Activated CD4-positive, alpha-beta T cell treated with anti-CD3 and anti-CD28 coated beads, Interleukin-2, amount 10 ng/mL, durations not matched to agents 24 days and 14 days (primary cell): Measurements from ENCODE around the gene PPARG. TPM values are rescaled to one million over a fixed set of nuclear protein-coding genes. Genes with fewer than 3 reads are reported as not detected.
"Not testable (repeated sequence)": the region's sequence is repeated elsewhere in the genome, so short reads cannot be mapped to it uniquely, and the experiment has no call there.

Source experiments
- DNase-seq: peaks from one replicate; pipeline ENCODE4 v3.0.0; 2022
- H3K27ac Mint-ChIP-seq: one replicate; pipeline ENCODE4 v1.8.0; 2022; ENCODE audit warnings: mild to moderate bottlenecking, mixed read lengths
- H3K27me3 Mint-ChIP-seq: one replicate; pipeline ENCODE4 v1.8.0; 2022; ENCODE audit warnings: mixed read lengths
- H3K36me3 Mint-ChIP-seq: one replicate; pipeline ENCODE4 v1.8.0; 2022; ENCODE audit warnings: low read depth, mild to moderate bottlenecking, mixed read lengths
- H3K4me1 Mint-ChIP-seq: one replicate; pipeline ENCODE4 v1.8.0; 2021; ENCODE audit warnings: mixed read lengths
- H3K4me3 Mint-ChIP-seq: one replicate; pipeline ENCODE4 v1.8.0; 2022; ENCODE audit warnings: mild to moderate bottlenecking, moderate library complexity, mixed read lengths
- H3K9me3 Mint-ChIP-seq: one replicate; pipeline ENCODE4 v1.8.0; 2021; ENCODE audit warnings: mixed read lengths
- intact Hi-C: fragments of 100-400 bp; cut with micrococcal nuclease; formaldehyde crosslinking; loops from one replicate; pipeline ENCODE4 v1.15.1; 2023
- total RNA-seq: library from RNA; stranded (reverse); gene quantifications from 2 replicates; pipeline ENCODE4 v1.2.3, GENCODE V29; 2022

The PPARG gene
- total RNA-seq, 1 donor from 2014 or later, result 4.6 TPM

DNA sequence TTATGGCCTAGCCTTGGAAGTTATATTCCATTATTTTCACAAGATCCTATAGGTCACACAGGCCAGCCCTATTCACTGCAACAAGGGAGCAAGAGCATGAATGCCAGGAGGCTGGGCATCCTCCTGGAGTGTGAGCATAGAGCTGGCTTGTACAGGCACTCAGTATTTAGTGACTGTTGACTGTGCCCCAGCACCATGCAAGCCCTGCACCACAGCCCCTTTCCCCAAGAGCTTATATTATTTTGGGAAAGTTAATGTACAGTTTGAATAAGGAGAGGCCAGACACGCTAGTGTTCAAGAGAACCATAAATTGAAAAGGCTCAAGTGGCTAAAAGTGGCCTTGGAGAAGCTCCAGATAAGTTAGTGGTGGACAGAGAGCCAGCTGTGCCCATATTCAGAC, 163.1 kb downstream of the PPARG start:
- Mint-ChIP-seq H3K27ac (no peak overlapping the region), H3K27me3 (peaks cover 2% of the 10 kb centered on the region), H3K9me3 (no peaks in the 10 kb centered on the region), H3K36me3 (no peaks in the 10 kb centered on the region), H3K4me1 (no peaks in the 10 kb centered on the region), H3K4me3 (no peak overlapping the region)
- intact Hi-C loops, result no loop called here
- DNase-seq, result no peak

DNA sequence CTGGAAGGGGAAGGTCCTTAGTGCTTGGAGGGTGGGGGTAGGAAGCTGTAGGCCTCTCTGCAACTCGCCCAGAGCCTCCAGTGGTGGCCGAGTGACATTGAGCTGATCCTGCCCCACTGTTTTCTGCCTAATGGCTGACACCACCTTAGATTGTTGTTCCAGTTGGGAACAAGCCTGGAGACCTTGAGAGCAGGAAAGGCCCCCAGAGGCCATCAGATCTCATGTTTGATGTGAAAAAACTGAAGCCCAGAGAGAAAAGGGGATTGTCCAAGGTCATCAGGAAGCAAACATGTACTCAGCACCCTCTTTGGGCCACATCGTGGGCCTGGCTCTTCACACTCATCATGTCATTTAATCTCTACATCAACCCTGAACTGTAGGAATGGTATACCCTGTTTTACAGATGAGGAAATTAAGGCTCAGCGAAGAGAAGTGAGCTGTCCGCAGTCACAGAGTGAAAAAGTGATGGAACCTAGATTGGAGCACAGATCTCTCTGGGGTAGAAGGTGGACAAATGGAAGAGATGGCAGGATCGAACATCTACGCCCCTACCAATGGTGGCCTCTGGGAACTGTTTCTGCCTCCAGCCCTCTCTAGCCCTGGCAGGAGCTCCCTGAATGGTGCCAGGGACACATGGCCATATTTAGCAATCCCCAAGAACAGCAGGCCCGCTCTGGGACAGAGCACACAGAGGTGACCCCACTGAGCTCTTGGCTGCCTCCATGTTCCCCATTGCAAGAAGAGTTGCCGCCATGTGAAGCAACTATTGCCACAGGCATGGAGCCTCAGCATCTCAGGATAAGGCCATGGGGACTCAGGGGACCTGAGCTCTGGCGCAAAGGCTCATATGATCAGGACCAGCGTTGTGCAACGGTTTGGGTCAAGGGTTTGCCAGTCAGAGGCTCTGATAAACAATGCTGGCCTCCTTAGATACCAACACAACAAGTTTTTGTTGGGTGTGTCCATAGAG, 163.8 kb downstream of the PPARG start:
- no peak overlapping the region for H3K27ac Mint-ChIP-seq
- no peak for DNase-seq
- H3K9me3 Mint-ChIP-seq, result no peaks in the 10 kb centered on the region
- H3K4me1 Mint-ChIP-seq, result no peaks in the 10 kb centered on the region
- no peak overlapping the region for H3K4me3 Mint-ChIP-seq
- H3K27me3 Mint-ChIP-seq, result peaks cover 2% of the 10 kb centered on the region
- intact Hi-C loops, result no loop called here
- no peaks in the 10 kb centered on the region for H3K36me3 Mint-ChIP-seq

DNA sequence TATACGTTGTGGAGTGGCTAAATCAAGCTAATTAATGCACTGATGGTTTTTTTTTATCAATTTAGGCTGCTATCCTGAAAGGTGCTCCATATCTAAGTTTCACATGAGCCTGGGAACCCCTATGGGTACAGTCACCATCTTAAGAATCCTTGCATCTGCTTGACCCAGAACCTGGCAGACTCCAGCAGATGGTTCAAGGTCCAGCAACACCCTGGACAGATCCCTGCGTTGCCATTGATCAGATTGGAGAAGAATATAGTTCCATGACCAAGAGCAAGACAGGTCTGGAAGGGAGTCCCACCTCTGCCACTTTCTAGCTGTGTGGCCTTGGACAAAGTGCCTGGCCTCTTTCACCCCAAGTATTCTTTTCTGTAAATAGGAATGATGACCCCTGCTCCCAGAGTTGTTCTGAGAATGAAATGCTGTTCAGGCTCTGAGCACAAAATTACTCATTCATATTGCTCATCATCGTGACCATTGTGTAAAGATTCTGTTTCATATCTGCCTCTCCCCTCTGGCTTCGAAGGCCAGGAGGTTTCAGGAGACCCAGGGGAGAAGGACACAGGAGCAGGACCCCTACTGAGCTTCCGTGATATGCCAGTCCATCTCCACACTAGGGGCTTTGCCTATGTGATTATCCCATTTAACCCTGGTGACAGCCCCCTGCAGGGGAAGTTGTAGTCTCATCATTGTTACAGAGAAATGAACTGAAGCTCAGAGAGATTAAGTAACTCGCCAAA, 165.4 kb downstream of the PPARG start:
- Mint-ChIP-seq H3K36me3 (no peaks in the 10 kb centered on the region), H3K9me3 (no peaks in the 10 kb centered on the region), H3K4me3 (no peak overlapping the region), H3K27ac (no peak overlapping the region), H3K4me1 (no peaks in the 10 kb centered on the region), H3K27me3 (peaks cover 2% of the 10 kb centered on the region)
- intact Hi-C loops, result no loop called here
- no peak for DNase-seq

DNA sequence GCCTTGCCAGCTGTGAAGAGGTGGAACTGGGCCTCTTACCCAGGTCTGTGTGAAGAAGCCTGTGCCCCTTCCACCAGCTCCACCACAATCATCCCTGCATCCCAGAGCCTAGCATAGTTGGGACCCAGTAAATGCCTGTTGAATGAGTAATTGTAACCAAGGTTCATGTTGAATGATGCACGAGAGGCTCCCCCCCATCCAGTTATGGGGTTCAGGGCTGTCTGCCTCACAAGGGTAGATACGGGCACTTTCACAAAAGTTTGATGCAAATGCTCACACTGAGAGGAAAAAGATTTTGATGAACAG, 165.9 kb downstream of the PPARG start:
- Mint-ChIP-seq H3K4me3 (no peak overlapping the region), H3K4me1 (no peaks in the 10 kb centered on the region), H3K9me3 (no peaks in the 10 kb centered on the region), H3K27ac (no peak overlapping the region), H3K27me3 (peaks cover 2% of the 10 kb centered on the region), H3K36me3 (no peaks in the 10 kb centered on the region)
- intact Hi-C loops, result no loop called here
- no peak for DNase-seq

DNA sequence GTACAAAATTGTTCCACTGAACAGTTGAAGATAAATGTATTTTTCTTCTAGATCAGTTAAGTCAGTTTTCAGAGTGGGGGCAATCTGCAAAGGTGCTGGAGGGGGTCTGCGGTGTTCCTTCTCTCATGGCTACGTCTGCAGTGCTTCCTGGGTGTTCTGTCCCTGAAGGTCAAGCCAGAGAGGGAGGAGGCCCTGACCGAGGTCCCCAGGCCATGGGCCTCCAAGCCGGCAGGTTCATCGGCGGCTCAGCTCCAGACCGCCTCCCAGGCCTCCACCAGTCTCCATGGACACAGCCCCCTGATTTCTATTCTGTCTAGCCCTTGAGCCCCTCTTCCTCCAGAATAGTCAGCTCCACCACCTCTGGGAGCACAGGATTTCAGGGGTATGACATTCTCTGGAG, 166.9 kb downstream of the PPARG start:
- no peaks in the 10 kb centered on the region for H3K36me3 Mint-ChIP-seq
- DNase-seq, result no peak
- peaks cover 2% of the 10 kb centered on the region for H3K27me3 Mint-ChIP-seq
- intact Hi-C loops, result no loop called here
- no peaks in the 10 kb centered on the region for H3K4me1 Mint-ChIP-seq
- H3K9me3 Mint-ChIP-seq, result no peaks in the 10 kb centered on the region
- no peak overlapping the region for H3K4me3 Mint-ChIP-seq
- no peak overlapping the region for H3K27ac Mint-ChIP-seq

DNA sequence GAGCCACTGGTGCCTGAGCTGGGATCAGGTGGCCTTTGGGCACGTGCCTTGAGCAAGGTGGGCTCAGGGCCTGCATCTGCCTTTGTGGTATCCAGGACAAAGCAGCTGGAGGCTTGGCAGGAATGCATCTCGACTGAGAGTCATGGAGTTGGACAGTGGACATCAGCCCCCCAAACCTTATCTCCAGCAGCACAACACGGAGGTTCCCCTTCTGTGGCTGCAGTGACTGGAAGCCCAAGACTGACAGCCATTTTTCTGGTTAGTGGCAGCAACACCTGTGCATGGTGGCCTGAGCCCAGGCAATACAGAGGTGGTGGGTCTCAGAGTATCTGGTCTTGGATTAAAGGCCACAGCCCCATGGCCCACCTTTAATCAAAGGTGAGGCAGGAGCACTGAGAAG, 167.6 kb downstream of the PPARG start:
- no peak overlapping the region for H3K4me3 Mint-ChIP-seq

DNA sequence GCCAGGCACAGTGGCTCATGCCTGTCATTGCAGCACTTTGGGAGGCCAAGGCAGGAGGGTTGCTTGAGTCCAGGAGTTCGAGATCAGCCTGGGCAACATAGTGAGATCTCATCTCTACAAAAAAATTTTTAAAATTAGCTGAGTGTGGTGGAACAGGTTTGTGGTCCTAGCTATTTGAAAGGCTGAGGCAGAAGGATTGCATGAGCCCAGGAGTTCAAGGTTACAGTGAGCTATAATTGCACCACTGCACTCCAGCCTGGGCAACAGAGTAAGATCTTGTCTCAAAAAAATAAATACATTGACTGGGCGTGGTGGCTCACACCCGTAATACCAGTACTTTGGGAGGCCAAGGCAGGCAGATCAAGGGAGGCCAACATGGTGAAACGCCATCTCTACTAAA, 168.5 kb downstream of the PPARG start:
- H3K36me3 Mint-ChIP-seq, H3K27ac Mint-ChIP-seq, H3K4me3 Mint-ChIP-seq, DNase-seq, H3K9me3 Mint-ChIP-seq, H3K4me1 Mint-ChIP-seq, intact Hi-C loops, H3K27me3 Mint-ChIP-seq: not testable (repeated sequence)

More for the DNA sequence above, 167.6 kb downstream of the PPARG start:
- H3K9me3 Mint-ChIP-seq, result no peaks in the 10 kb centered on the region
- H3K27ac Mint-ChIP-seq, result no peak overlapping the region
- no peaks in the 10 kb centered on the region for H3K36me3 Mint-ChIP-seq
- intact Hi-C loops, result no loop called here
- DNase-seq, result no peak
- H3K4me1 Mint-ChIP-seq, result peaks cover 3% of the 10 kb centered on the region
- H3K27me3 Mint-ChIP-seq, result peaks cover 2% of the 10 kb centered on the region

DNA sequence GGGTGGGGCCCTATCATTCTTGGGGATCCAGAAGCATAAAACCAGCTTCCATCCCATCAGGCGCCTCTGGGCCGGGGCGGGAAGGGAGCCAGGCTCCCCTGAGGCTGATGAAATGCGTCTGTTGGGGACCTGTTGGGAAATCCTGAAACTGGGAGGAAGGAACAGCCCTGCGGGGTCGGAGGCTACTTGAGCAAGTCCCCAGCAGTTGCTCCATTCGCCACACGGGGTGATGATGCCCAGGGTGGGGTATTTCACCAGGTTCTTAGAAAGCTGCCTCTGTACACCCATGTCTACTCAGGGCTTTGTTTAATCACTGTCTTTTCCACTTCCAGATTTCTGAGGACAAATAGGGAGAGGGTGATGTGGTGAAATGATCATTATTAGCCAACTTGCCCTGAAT, 170.0 kb downstream of the PPARG start:
- Mint-ChIP-seq H3K9me3 (no peaks in the 10 kb centered on the region), H3K27ac (no peak overlapping the region), H3K27me3 (peaks cover 2% of the 10 kb centered on the region), H3K4me3 (no peak overlapping the region), H3K36me3 (no peaks in the 10 kb centered on the region), H3K4me1 (peaks cover 7% of the 10 kb centered on the region)
- DNase-seq, result no peak
- intact Hi-C loops, result no loop called here

DNA sequence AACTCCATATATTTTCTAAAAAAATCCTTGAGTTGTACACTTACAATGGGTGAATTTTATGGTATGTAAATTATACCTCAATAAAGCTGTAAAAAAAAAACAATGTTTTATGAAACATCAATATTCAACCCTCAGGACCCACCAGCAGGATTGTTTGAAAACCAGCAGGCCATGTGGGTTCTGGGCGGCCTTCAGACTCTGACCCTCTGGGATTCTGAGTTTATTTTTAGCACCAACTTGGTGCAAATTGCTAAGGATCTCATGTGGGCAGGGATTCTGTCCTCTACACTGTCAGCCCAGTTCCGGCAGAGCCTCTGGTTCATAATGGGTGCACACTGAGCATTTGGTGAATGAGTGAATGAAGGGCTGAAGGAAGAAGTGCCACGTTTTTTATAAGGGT, 171.3 kb downstream of the PPARG start:
- Mint-ChIP-seq H3K27ac (no peak overlapping the region), H3K4me1 (peaks cover 7% of the 10 kb centered on the region)
- intact Hi-C loops, result no loop called here

DNA sequence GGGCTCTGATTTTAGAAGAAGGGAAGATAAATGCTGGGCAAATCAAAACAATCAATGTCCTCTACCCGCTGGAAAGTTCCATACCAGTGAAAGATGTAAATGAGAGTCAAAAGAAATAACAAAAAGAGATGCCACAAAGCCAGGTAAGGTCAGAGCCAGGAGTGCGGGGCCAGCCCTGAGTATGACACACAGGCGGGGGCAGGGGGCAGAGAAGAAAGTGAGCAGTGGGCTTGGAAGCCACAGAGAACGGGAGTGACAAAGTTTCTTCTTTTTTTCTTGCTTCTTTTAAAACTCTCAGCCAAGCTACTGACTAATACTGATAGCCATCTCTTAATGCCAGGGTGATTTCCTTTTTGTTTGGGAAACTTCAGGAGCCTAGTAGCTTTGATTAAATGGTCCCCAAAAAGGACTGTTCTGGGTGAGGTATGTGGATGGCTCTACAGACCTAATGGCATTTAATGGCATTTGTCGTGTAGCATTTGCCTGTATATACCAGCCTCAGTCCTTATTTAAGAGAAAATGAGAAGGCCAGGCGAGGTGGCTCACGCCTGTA, 172.3 kb downstream of the PPARG start:
- DNase-seq, result no peak
- intact Hi-C loops, result no loop called here
- H3K36me3 Mint-ChIP-seq, result no peaks in the 10 kb centered on the region
- no peak overlapping the region for H3K27ac Mint-ChIP-seq
- peaks cover 7% of the 10 kb centered on the region for H3K4me1 Mint-ChIP-seq
- no peak overlapping the region for H3K4me3 Mint-ChIP-seq
- peaks cover under 1% of the 10 kb centered on the region for H3K27me3 Mint-ChIP-seq
- no peaks in the 10 kb centered on the region for H3K9me3 Mint-ChIP-seq

More for the DNA sequence above, 171.3 kb downstream of the PPARG start:
- no peaks in the 10 kb centered on the region for H3K9me3 Mint-ChIP-seq
- no peak for DNase-seq
- H3K4me3 Mint-ChIP-seq, result no peak overlapping the region
- H3K36me3 Mint-ChIP-seq, result no peaks in the 10 kb centered on the region
- H3K27me3 Mint-ChIP-seq, result peaks cover 2% of the 10 kb centered on the region

DNA sequence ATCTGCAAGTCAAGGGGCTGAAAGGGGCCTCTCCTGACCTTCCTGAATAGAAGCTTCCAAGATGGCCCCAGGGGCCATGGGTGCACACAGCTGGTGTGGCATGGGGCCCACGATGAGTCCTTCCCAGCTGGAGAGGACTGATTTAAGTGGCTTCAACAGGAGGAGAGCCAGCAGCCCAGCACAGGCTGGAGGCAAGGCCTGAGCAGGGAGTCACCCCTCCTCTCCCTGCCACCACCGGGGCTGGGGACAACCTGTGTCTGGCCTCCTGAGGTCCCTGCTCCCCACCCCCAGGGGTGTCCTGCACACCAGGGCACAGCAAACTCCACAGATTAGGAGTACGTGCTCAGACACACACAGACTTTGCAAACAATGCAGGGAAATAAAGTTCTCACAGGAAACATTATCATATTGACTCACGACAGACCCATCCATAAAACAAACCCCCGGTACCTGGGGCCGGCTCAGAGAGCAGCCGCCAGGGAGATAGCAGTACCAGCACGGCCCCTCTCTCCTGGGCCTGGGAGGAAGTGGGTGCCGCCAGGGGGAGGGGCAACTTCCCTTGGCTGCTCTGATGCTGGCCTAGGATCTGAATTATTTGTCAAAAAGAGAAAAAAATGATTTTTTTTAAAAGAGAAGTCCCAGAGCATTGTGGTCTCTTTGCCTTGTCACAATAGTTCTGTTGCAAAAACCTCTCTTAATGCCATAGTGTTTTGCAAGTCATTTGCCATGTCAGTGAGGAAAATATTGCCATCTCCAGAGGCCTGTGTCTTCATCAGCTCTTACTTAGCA, 173.5 kb downstream of the PPARG start:
- no peaks in the 10 kb centered on the region for H3K27me3 Mint-ChIP-seq
- intact Hi-C loops, result no loop called here

DNA sequence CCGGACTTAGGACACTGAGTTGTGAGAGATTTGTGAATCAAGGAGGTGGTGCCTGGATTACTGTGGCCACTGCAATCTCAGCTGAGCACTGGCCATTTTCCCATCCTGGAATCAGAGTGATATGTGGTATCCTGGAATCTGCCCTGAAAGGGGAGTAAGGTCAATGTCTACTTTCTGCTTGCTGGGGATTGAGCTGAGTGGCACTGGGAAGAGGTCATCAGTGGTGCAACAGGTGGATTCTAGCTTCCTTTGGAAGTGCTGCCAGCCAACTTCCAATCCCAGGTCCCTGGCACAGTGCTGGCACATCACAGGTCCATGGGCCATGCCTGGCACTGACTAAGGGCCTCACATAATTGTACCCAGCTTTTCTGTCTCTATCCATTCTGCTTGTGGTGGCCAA, 174.8 kb downstream of the PPARG start:
- intact Hi-C loops, result no loop called here
- H3K9me3 Mint-ChIP-seq, result no peaks in the 10 kb centered on the region
- no peak overlapping the region for H3K27ac Mint-ChIP-seq

More for the DNA sequence above, 173.5 kb downstream of the PPARG start:
- H3K4me3 Mint-ChIP-seq, result no peak overlapping the region
- no peak for DNase-seq
- H3K27ac Mint-ChIP-seq, result peak overlapping the region; percentile 69
- H3K36me3 Mint-ChIP-seq, result no peaks in the 10 kb centered on the region
- no peaks in the 10 kb centered on the region for H3K9me3 Mint-ChIP-seq
- H3K4me1 Mint-ChIP-seq, result peaks cover 7% of the 10 kb centered on the region

DNA sequence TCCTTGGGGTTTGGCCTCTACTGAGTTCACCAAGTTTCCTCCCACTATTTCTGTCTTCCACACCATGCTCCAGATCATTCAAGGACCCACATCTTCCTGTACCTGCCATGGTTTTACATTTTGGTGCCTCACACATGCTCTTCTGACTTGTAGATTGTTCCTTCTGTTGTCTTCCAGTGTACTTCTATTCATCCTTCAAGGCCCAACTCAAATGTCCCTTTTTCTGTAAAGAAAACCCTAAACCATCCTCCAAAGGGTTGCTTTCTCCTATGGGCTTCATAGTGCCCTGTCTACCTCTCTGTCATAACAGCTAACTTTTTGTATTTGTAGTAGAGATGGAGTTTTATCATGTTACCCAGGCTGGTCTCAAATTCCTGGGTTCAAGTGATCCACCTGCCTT, 175.3 kb downstream of the PPARG start:
- H3K4me3 Mint-ChIP-seq, result no peak overlapping the region
- DNase-seq, result no peak
- no peaks in the 10 kb centered on the region for H3K36me3 Mint-ChIP-seq
- H3K9me3 Mint-ChIP-seq, result no peaks in the 10 kb centered on the region
- H3K4me1 Mint-ChIP-seq, result peaks cover 7% of the 10 kb centered on the region
- intact Hi-C loops, result no loop called here
- H3K27ac Mint-ChIP-seq, result no peak overlapping the region
- no peaks in the 10 kb centered on the region for H3K27me3 Mint-ChIP-seq

More for the DNA sequence above, 174.8 kb downstream of the PPARG start:
- Mint-ChIP-seq H3K36me3 (no peaks in the 10 kb centered on the region), H3K27me3 (no peaks in the 10 kb centered on the region), H3K4me3 (no peak overlapping the region), H3K4me1 (peaks cover 7% of the 10 kb centered on the region)
- no peak for DNase-seq
